Measurements from ENCODE around the gene SH3RF3.

The SH3RF3 gene

DNA sequence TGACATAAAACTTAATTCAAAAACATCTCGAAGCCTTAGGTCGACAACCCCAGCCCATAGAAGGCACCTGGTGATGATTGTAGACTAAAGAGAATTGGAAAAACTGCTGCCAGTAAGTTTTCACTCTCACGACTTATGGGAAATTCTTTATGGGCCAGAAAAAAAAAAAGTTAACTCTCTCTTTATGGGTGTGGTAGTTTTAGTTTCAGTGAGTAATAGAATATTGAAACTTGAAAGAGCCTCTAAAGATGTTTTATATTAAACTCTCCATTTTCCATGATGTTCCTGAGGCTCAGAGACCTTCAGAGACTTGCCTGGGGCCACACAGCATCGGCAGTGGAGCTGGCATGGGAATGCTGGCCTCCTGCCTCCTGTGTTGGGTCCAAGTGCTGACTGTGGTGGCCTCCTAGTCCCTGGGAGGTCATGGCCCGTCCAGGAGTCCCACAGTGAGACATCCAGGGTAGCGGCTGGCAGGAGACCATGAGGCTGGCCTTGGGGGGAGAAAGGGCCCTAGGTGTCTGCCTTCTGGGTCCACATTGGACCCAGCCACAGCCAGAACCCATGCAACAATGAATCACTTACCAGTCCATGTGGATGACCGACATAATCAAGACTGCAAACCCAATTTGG is 325.9 kb downstream of the SH3RF3 start:
- no peak overlapping the region for H3K27ac ChIP-seq
- TF ChIP-seq, protein P1, sequence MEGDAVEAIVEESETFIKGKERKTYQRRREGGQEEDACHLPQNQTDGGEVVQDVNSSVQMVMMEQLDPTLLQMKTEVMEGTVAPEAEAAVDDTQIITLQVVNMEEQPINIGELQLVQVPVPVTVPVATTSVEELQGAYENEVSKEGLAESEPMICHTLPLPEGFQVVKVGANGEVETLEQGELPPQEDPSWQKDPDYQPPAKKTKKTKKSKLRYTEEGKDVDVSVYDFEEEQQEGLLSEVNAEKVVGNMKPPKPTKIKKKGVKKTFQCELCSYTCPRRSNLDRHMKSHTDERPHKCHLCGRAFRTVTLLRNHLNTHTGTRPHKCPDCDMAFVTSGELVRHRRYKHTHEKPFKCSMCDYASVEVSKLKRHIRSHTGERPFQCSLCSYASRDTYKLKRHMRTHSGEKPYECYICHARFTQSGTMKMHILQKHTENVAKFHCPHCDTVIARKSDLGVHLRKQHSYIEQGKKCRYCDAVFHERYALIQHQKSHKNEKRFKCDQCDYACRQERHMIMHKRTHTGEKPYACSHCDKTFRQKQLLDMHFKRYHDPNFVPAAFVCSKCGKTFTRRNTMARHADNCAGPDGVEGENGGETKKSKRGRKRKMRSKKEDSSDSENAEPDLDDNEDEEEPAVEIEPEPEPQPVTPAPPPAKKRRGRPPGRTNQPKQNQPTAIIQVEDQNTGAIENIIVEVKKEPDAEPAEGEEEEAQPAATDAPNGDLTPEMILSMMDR (conservative IDR thresholded peaks at IDR 0.05): no peak

DNA sequence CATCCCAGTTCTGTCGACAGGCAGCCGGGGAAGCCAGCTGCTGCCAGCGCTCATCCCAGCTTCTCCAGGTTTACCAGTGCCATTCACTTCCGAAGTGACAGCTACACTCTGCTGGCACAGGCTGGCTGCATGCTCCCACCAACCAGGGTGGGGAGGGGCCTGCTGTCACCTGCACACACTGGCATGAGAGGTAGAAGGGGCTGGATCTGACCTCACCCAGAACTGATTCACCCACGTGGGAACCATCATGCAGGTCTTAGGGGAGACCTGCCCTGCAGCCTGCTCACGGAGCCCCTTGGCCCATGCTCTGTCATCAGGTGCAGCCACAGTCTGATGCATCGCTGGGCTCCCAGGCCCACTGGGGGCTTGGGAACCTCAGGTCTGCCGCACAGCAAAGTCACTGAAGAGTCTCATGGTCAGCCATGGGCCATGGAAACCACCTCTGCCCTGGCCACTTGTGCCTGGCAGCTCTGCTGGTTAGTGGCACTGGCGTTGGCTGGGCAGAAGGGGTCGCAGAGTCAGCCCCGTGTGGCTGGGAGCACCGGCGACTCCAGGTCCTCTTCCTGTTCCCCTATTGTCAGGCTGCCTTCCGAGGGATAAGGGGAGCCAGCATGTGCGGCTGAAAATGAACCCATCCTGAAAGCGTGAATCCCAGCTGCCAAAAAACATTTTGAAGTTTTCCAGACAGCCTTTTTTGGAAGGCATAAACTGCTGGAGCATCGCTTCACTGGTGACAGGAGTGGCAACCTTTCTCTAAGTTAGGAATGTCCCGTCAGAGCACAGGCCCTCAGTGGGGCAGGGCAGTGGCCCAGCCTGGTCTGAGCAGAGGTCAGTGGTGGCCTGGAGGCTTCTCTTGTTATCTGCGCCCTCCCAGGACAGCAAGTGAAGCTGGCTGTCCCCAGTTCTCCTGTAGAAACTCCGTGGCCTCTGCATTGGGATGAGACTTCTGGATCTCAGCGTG is 327.0 kb downstream of the SH3RF3 start:
- no peak overlapping the region for H3K27ac ChIP-seq
- TF ChIP-seq, protein P1 (conservative IDR thresholded peaks at IDR 0.05): no peak

DNA sequence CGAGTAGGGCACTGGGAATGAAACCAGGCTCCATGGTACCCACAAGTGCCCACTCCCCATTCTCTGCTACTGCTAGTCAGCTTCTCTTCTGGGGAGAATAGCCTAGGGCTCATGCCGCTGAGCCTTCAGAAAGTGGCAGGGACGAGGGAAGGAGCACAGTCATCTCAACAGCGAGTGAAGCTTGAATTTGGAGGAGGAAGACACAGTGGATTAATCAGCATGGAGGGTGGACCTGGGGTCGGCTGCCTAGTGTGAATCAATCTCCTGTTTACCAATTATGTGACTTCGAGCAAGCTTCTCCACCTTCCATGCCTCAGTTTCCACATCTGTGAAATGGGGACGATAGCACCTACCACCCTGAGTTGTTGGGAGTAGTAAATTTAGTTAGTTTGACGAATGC is 327.8 kb downstream of the SH3RF3 start:
- TF ChIP-seq, protein P1 (conservative IDR thresholded peaks at IDR 0.05): no peak
- H3K27ac ChIP-seq: no peak overlapping the region

DNA sequence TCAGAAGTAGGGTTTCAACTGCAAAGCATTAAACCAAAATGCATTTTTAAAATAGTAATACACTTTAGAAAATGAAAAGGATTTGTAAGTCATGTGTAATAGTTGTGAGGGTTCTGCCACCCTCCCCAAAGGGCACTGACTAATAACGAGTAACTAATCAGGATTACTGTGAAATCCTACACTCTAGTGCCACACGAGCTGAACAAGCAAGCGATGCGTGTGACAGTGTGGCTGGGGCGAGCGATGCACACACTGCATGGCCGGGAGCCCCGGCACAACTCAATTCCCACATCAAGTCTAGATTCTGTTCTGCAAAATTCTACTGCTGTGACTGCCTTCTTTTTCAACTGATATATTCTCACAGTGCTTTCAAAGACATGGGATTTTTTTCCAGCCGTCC is 328.4 kb downstream of the SH3RF3 start:
- no peak overlapping the region for H3K27ac ChIP-seq
- TF ChIP-seq, protein P1 (conservative IDR thresholded peaks at IDR 0.05): no peak

DNA sequence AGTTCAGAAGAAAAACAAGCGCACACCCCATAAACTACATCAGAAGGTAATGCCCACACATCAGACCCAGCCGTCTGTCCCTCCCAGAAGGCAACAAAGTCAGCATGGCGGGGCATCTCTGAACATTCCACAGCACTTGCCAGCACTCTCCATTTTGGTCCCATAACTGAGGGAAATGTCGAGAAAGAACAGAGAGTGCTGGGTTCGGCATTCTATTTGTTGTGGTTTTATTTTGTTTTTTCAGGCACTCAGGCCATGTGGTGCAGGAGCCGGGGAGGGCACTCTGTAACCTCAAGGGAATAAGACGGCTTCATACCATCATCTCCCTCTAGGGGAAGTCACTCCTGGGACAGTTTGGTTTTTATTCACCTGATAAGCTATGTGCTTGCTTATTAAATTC is 328.8 kb downstream of the SH3RF3 start:
- TF ChIP-seq, protein P1 (conservative IDR thresholded peaks at IDR 0.05): peak; percentile 29; the same call in 1 of the 2 replicates
- no peak overlapping the region for H3K27ac ChIP-seq

DNA sequence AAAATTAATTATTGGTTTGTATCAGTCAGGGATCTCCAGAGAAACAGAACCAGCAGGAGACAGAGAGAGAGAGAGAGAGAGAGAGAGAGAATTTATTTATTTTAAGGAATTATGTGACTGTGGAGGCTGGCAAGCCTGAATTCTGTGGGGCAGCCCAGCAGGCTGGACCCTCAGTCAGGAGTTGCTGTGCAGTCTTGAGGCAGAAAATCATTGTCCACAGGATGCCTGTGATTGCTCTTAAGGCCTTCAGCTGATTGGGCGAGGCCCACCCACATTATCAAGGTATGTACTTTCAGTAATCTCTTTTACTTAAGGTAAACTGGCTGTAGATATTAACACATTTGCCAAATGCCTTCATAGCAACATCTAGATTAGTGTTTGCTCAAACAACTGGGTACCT is 329.5 kb downstream of the SH3RF3 start:
- TF ChIP-seq, protein P1 (conservative IDR thresholded peaks at IDR 0.05): no peak
- H3K27ac ChIP-seq: no peak overlapping the region

DNA sequence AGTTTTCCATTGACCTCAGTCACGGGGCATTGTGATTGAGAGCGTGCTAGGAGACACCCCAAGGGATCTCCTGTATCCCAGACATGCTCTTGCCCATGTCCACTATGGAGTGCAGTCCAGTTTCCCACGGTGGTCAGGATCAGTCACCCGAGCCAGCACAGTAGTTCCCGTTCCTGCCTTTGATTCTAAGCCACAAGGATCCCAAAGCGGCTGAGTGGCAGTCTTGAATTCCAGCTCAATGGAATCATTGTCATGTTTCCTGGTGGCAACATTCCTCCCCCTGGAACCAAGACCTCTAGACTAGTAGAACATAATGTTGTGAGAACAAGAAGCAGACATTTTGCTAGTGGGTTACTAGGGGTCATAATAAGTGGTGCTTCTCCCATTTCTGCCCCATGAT is 330.5 kb downstream of the SH3RF3 start:
- TF ChIP-seq, protein P1 (conservative IDR thresholded peaks at IDR 0.05): no peak
- no peak overlapping the region for H3K27ac ChIP-seq
